ENCODE data around the gene TRAF3IP1. TPM values are rescaled to one million over a fixed set of nuclear protein-coding genes. Genes with fewer than 3 reads are reported as not detected.

Gene TRAF3IP1
- total RNA-seq, 2 donors from 2014 or later = 5.4 to 10.9 TPM

DNA sequence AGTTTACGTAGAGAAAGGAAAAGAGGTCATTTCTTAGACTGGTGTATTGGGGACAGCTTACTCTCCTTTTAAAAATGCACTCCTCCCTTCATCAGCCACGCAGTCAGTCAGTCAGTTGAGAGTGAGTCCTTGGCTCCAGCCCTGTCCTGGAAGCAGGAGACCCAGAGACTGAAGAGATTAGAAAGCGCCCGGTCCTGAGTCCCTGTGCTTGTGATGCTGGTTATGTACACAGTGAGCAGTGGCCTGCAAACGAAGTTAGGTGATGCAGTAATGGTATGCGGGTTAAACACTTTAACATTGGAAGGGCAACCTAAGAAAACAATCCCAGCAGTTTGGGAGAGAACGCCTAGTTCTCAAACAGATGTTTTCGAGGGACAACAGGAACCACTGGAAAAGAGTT, 100.1 kb downstream of the TRAF3IP1 start:
- Histone ChIP-seq H3K4me1 (no peaks in the 10 kb centered on the region), H3K4me3 (no peak overlapping the region), H3K27me3 (no peaks in the 10 kb centered on the region), H3K36me3 (replicated peaks in 1 of 2; ENCODE audit: insufficient read depth in 1 of 2, low read depth in 2 of 2) (no peaks in the 10 kb centered on the region), H3K27ac (no peak overlapping the region), H3K9me3 (no peaks in the 10 kb centered on the region)
- intact Hi-C loops (cut with DNase I) = no loop called here
- WGBS, 2 donors = 78 to 87% methylated on average over 8 of the region's 8 CpGs
- DNase-seq (no peak), ATAC-seq (no peak)
- TF ChIP-seq POLR2A (IDR thresholded peaks at IDR 0.05) = no peak
- TF ChIP-seq, protein P1, sequence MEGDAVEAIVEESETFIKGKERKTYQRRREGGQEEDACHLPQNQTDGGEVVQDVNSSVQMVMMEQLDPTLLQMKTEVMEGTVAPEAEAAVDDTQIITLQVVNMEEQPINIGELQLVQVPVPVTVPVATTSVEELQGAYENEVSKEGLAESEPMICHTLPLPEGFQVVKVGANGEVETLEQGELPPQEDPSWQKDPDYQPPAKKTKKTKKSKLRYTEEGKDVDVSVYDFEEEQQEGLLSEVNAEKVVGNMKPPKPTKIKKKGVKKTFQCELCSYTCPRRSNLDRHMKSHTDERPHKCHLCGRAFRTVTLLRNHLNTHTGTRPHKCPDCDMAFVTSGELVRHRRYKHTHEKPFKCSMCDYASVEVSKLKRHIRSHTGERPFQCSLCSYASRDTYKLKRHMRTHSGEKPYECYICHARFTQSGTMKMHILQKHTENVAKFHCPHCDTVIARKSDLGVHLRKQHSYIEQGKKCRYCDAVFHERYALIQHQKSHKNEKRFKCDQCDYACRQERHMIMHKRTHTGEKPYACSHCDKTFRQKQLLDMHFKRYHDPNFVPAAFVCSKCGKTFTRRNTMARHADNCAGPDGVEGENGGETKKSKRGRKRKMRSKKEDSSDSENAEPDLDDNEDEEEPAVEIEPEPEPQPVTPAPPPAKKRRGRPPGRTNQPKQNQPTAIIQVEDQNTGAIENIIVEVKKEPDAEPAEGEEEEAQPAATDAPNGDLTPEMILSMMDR (IDR thresholded peaks at IDR 0.05) = no peak

DNA sequence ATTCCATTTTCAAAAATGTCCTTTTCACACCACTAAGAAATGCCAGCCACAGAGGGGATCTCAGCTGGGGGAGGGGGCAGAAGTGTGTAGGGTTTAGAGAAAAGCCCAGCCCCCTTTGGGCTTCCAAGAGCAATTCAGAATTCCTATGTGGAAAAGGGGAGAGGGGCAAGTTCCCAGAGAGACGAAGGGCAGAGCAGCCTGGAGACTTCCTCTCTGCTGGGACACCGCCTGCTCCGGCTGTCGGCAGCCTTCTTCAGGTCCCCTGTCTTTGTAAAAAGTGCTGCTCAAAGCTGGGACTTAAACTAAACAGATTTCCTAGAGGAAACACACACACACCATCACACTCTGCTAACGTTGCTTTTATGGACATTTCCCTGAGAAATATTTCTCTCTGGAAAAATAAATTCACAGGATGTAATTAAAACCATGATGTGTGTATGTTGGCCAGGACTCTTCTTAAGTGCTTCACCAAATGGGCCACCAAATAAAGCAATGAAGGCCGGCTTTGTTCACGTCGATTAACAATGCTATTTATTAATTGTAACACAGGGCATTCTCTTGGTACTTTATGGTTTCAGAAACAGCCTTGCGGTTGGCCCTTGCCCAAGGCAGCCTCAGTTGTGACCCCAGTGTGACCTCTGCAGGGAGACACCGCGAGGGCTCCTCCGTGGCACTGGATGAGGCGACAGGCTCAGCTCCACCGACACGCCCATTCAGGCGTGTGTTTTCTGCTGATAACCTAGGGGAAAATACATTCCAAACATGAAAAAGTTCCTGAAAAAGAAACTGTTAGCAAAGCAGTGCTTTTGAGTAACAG, 100.8 kb downstream of the TRAF3IP1 start:
- TF ChIP-seq POLR2A (IDR thresholded peaks at IDR 0.05) = no peak
- TF ChIP-seq, protein P1 (IDR thresholded peaks at IDR 0.05) = no peak
- intact Hi-C loops (cut with DNase I) = no loop called here
- ATAC-seq (no peak), DNase-seq (no peak)
- Histone ChIP-seq H3K9me3 (no peaks in the 10 kb centered on the region), H3K36me3 (replicated peaks in 1 of 2; ENCODE audit: insufficient read depth in 1 of 2, low read depth in 2 of 2) (no peaks in the 10 kb centered on the region), H3K27me3 (no peaks in the 10 kb centered on the region), H3K27ac (no peak overlapping the region), H3K4me1 (peaks cover 5% of the 10 kb centered on the region), H3K4me3 (no peak overlapping the region)
- WGBS, 2 donors = 63 to 77% methylated on average over 16 of the region's 16 CpGs

DNA sequence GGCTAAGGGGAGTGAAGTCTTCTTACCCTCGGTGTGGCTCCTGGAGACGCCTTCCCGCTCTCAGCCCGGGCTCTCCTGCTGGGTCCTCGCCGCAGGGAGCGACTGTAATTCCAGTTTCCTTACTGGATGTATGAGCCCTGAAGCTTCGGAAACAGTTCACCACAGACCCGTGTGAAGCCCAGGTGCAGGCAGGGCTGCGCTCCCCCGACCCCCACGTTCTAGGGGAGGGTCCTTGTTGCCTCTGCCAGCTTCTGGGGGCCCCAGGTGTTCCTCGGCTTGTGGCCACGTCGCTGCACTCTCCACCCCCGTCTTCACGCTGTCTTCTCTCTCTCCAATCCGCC, 101.3 kb downstream of the TRAF3IP1 start:
- WGBS, 2 donors = 86 to 89% methylated on average over 17 to 18 of the region's 18 CpGs
- H3K4me3 ChIP-seq = no peak overlapping the region
- ATAC-seq = no peak

DNA sequence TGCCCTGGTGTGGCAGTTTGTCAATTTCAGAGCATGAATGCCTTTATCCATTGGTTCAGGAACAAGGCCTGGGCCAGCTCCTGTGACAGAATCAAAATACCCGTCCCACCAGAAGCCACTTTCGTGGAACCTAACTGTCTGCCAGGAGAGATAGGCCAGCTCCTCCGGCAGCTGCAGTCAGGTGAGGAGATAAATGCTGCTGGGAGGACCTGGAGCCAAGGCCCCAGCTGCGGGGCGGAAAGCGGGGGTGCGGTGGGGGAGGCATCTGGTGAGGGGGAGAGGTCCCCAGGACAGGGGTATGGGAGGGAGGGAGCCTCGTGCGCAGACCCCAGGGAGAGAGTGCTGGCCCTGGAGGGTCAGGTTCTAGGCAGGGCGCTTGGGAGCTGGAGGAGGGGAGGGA, 102.0 kb downstream of the TRAF3IP1 start:
- 82 to 86% methylated on average over 10 of the region's 10 CpGs for WGBS, 2 donors
- H3K27ac ChIP-seq = no peak overlapping the region

More for the DNA sequence above, 101.3 kb downstream of the TRAF3IP1 start:
- Histone ChIP-seq H3K27me3 (no peaks in the 10 kb centered on the region), H3K4me1 (peaks cover 7% of the 10 kb centered on the region), H3K9me3 (no peaks in the 10 kb centered on the region), H3K36me3 (replicated peaks in 1 of 2; ENCODE audit: insufficient read depth in 1 of 2, low read depth in 2 of 2) (no peaks in the 10 kb centered on the region), H3K27ac (no peak overlapping the region)
- no peak for DNase-seq
- intact Hi-C loops (cut with DNase I) = no loop called here
- TF ChIP-seq, protein P1 (IDR thresholded peaks at IDR 0.05) = no peak
- TF ChIP-seq POLR2A (IDR thresholded peaks at IDR 0.05) = no peak

More for the DNA sequence above, 102.0 kb downstream of the TRAF3IP1 start:
- peaks cover 7% of the 10 kb centered on the region for H3K4me1 ChIP-seq
- no peak overlapping the region for H3K4me3 ChIP-seq
- intact Hi-C loops (cut with DNase I) = no loop called here
- TF ChIP-seq POLR2A (IDR thresholded peaks at IDR 0.05) = no peak
- TF ChIP-seq, protein P1 (IDR thresholded peaks at IDR 0.05) = no peak
- DNase-seq (no peak), ATAC-seq (no peak)
- no peaks in the 10 kb centered on the region for H3K27me3 ChIP-seq
- H3K9me3 ChIP-seq = no peaks in the 10 kb centered on the region
- H3K36me3 ChIP-seq (replicated peaks in 1 of 2; ENCODE audit: insufficient read depth in 1 of 2, low read depth in 2 of 2) = no peaks in the 10 kb centered on the region

Data from body of pancreas (tissue), 4 donors.